Measurements from ENCODE around the gene MGAT2. TPM values are rescaled to one million over a fixed set of nuclear protein-coding genes. Genes with fewer than 3 reads are reported as not detected.
A peak's percentile ranks its signal among the peaks of the same experiment; 100 is the strongest.
"Not testable (repeated sequence)": the region's sequence is repeated elsewhere in the genome, so short reads cannot be mapped to it uniquely, and the experiment has no call there.

The MGAT2 gene
- total and polyA plus RNA-seq, 4 experiments from 2014 or later, result 35.7 to 58.7 (median 50.4) TPM

DNA sequence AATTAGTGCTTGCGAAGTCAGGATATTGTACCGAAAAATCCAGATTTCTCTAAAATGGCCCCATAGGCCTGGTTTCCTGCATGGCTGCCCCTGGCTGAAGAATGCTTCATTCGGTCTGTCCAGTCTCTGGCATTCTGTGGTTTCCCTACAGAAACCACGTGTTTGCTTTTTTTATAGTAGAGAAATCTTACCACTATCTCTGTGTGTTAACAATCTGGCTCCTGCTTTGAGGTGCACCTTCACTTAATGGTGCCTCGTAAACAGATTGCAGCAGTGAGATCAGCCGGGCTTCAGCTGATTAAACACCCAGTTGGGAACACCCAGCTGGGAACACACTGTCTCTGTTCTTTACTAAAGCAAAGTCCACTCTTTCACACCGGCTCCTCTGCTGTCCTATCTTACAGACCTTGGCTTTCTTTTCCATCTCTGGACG lies 21.1 kb downstream of the MGAT2 start:
- Mint-ChIP-seq H3K4me3 (peak overlapping the region in 2 of 8 donors; percentile 0 to 4), H3K9me3 (no peaks in the 10 kb centered on the region), H3K27me3 (no peaks in the 10 kb centered on the region), H3K36me3 (peaks cover 20 to 23% of the 10 kb centered on the region in 2 donors), H3K27ac (peak overlapping the region; percentile 20 to 76 (median 58)), H3K4me1 (peaks cover 37 to 63% (median 53%) of the 10 kb centered on the region in 4 donors)
- Histone ChIP-seq H3K4me1 (ENCODE audit: insufficient read depth, low read length) (peaks cover 39% of the 10 kb centered on the region), H3K36me3 (ENCODE audit: insufficient read depth, low read length) (no peaks in the 10 kb centered on the region), H3K27me3 (ENCODE audit: insufficient read depth, low read length) (no peaks in the 10 kb centered on the region), H3K27ac (ENCODE audit: low read depth, low read length) (no peak overlapping the region), H3K4me3 (ENCODE audit: low read length in 2 of 2) (no peak overlapping the region), H3K9me3 (ENCODE audit: control insufficient read depth in 1 of 2, low read length in 2 of 2) (no peaks in the 10 kb centered on the region)
- no peak for DNase-seq
- POLR2A ChIA-PET (ENCODE audit: partially characterized antibody), result interaction anchor here (0.8 to 1.6 kb wide), 3 partner anchors 8 to 47 kb away, joined by 3 to 5 read pairs (median 4); partner anchors contain the start of genes MGAT2 and RPL36AL
- CTCF ChIA-PET (ENCODE audit: partially characterized antibody), result interaction anchor here (0.9 kb wide), 1 partner anchor 126 kb away, joined by 3 read pairs; the partner anchor contains the start of gene KLHDC2
- intact Hi-C loops (cut with micrococcal nuclease), result no loop called here

GRCh38 chr14:49642163-49642562 lies 21.6 kb downstream of the MGAT2 start:
- no peak for DNase-seq
- Mint-ChIP-seq H3K27me3 (no peaks in the 10 kb centered on the region), H3K4me3 (peak overlapping the region in 4 of 8 donors; percentile 0 to 18 (median 6)), H3K4me1 (peaks cover 39 to 63% (median 54%) of the 10 kb centered on the region in 4 donors), H3K27ac (peak overlapping the region; percentile 20 to 76 (median 58)), H3K9me3 (no peaks in the 10 kb centered on the region), H3K36me3 (peaks cover 20 to 27% of the 10 kb centered on the region in 2 donors)
- Histone ChIP-seq H3K4me3 (ENCODE audit: low read length in 2 of 2) (no peak overlapping the region), H3K36me3 (ENCODE audit: insufficient read depth, low read length) (no peaks in the 10 kb centered on the region), H3K9me3 (ENCODE audit: control insufficient read depth in 1 of 2, low read length in 2 of 2) (no peaks in the 10 kb centered on the region), H3K27me3 (ENCODE audit: insufficient read depth, low read length) (no peaks in the 10 kb centered on the region), H3K27ac (ENCODE audit: low read depth, low read length) (no peak overlapping the region), H3K4me1 (ENCODE audit: insufficient read depth, low read length) (peaks cover 34% of the 10 kb centered on the region)
- POLR2A ChIA-PET (ENCODE audit: partially characterized antibody), result interaction anchor here (0.8 to 1.0 kb wide), 2 partner anchors 8 to 46 kb away, joined by 3 to 4 read pairs; no protein-coding TSS in a partner anchor
- intact Hi-C loops (cut with micrococcal nuclease), result no loop called here
- CTCF ChIA-PET (ENCODE audit: partially characterized antibody), result interaction anchor here (0.9 kb wide), 2 partner anchors 125 to 189 kb away, joined by 3 read pairs; partner anchors contain the start of gene KLHDC2

DNA sequence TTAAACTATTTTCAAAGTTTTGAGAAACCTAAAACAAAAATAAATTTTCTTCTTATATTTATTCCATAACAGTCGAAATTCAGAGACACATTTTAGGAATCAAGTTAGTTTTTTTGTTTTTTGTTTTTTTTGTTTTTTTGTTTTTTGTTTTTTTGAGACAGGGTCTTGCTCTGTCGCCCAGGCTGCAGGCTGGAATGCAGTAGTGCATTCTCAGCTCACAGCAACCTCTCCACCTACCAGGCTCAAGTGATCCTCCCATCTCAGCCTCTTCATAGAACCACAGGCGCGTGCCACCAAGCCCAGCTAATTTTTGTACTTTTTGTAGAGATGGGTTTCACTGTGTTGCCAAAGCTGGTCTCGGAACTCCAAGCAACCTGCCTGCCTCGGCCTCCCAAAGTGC lies 32.9 kb downstream of the MGAT2 start:
- intact Hi-C loops (cut with micrococcal nuclease), result no loop called here
- CTCF ChIA-PET (ENCODE audit: partially characterized antibody), result interaction anchor here (1.2 kb wide), 1 partner anchor 19 kb away, joined by 3 read pairs; no protein-coding TSS in a partner anchor

DNA sequence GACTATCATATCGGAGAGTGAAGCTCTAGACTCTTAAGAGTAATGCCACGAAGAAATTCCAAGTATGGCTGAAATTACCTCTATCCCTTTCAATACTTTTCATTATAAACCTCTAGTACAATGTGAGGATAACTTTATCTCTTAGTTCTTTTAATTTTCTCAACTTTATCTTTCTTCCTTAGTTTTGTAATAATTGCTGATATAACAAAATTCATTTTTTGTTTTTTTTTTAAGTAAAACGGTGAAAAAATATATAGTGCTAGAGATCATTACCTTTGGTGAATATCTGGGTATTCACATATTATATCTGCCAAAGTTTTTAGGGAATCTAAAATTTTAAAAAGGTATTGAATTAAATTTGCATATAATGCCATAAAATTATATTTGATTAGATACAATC lies 33.9 kb downstream of the MGAT2 start:
- POLR2A ChIA-PET (ENCODE audit: partially characterized antibody), result interaction anchor here (0.9 kb wide), 1 partner anchor 20 kb away, joined by 3 read pairs; no protein-coding TSS in a partner anchor
- intact Hi-C loops (cut with micrococcal nuclease), result no loop called here
- Mint-ChIP-seq H3K4me1 (peaks cover 0 to 4% (median 1%) of the 10 kb centered on the region in 4 donors), H3K4me3 (no peak overlapping the region), H3K36me3 (no peaks in the 10 kb centered on the region), H3K27ac (no peak overlapping the region), H3K9me3 (no peaks in the 10 kb centered on the region), H3K27me3 (no peaks in the 10 kb centered on the region)
- Histone ChIP-seq H3K27ac (ENCODE audit: low read depth, low read length) (no peak overlapping the region), H3K36me3 (ENCODE audit: insufficient read depth, low read length) (no peaks in the 10 kb centered on the region), H3K27me3 (ENCODE audit: insufficient read depth, low read length) (no peaks in the 10 kb centered on the region), H3K4me1 (ENCODE audit: insufficient read depth, low read length) (no peaks in the 10 kb centered on the region), H3K4me3 (ENCODE audit: low read length in 2 of 2) (no peak overlapping the region), H3K9me3 (ENCODE audit: control insufficient read depth in 1 of 2, low read length in 2 of 2) (no peaks in the 10 kb centered on the region)
- DNase-seq, result no peak
- CTCF ChIA-PET (ENCODE audit: partially characterized antibody), result interaction anchor here (1.2 kb wide), 1 partner anchor 20 kb away, joined by 3 read pairs; no protein-coding TSS in a partner anchor

More for the DNA sequence above, 32.9 kb downstream of the MGAT2 start:
- POLR2A ChIA-PET (ENCODE audit: partially characterized antibody), result interaction anchor here (0.9 kb wide), 1 partner anchor 19 kb away, joined by 3 read pairs; no protein-coding TSS in a partner anchor
- H3K4me3 ChIP-seq (ENCODE audit: low read length in 2 of 2), result no peak overlapping the region
- no peaks in the 10 kb centered on the region for H3K27me3 ChIP-seq (ENCODE audit: insufficient read depth, low read length)
- DNase-seq, result no peak
- Mint-ChIP-seq H3K4me1 (peaks cover 0 to 4% (median 1%) of the 10 kb centered on the region in 4 donors), H3K36me3 (no peaks in the 10 kb centered on the region), H3K27ac (peak overlapping the region in 1 of 7 donors; percentile 13), H3K4me3 (no peak overlapping the region), H3K27me3 (no peaks in the 10 kb centered on the region), H3K9me3 (no peaks in the 10 kb centered on the region)
- no peaks in the 10 kb centered on the region for H3K9me3 ChIP-seq (ENCODE audit: control insufficient read depth in 1 of 2, low read length in 2 of 2)
- H3K27ac ChIP-seq (ENCODE audit: low read depth, low read length), result no peak overlapping the region
- H3K36me3 ChIP-seq (ENCODE audit: insufficient read depth, low read length), result no peaks in the 10 kb centered on the region
- H3K4me1 ChIP-seq (ENCODE audit: insufficient read depth, low read length), result no peaks in the 10 kb centered on the region

GRCh38 chr14:49657500-49657899 lies 36.9 kb downstream of the MGAT2 start:
- H3K4me3 Mint-ChIP-seq; H3K27me3 ChIP-seq (ENCODE audit: insufficient read depth, low read length); H3K4me1 ChIP-seq (ENCODE audit: insufficient read depth, low read length); intact Hi-C loops (cut with micrococcal nuclease); H3K9me3 ChIP-seq (ENCODE audit: control insufficient read depth in 1 of 2, low read length in 2 of 2); H3K4me3 ChIP-seq (ENCODE audit: low read length in 2 of 2); H3K9me3 Mint-ChIP-seq; DNase-seq; H3K4me1 Mint-ChIP-seq; H3K27ac Mint-ChIP-seq; CTCF ChIA-PET (ENCODE audit: partially characterized antibody); H3K27ac ChIP-seq (ENCODE audit: low read depth, low read length); H3K36me3 ChIP-seq (ENCODE audit: insufficient read depth, low read length); H3K27me3 Mint-ChIP-seq; H3K36me3 Mint-ChIP-seq: not testable (repeated sequence)
- POLR2A ChIA-PET (ENCODE audit: partially characterized antibody), result interaction anchor here (0.6 kb wide), 1 partner anchor 29 kb away, joined by 3 read pairs; no protein-coding TSS in a partner anchor

DNA sequence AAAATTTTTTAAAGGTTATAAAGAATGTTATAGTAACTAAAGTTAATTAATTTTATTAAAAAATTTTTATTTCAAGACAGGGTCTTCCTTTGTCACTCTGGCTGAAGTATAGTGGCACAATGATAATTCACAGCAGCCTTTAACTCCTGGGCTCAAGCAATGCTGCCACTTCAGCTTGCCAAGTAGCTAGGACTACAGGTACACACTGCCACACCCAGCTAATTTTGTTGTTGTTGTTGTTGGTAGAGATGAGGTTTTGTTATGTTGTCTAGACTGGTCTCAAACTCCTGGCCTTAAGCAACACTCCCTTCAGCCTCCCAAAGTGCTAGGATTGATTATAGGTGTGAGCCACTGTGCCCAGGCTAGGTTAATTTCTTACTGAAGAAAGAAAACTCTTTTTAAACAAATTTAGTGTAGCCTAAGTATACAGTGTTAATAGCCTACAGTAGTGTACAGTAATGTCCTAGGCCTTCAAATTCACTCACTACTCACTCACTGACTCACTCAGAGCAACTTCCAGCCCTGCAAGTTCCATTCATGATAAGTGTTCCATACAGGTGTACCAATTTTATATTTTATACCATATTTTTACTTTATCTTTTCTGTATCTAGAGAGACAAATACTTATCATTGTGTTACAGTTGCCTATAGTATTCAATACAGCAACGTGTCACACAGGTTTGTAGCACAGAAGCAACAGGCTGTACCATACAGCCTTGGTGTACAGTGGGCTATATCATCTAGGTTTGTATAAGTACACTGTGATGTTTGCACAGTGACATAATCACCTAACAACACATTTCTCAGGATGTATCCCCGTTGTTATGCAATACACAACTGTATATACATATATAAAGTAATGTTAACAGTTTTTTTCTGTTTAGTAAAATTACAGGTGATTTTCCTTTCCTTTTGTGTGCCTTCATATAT lies 39.2 kb downstream of the MGAT2 start:
- no peaks in the 10 kb centered on the region for H3K9me3 Mint-ChIP-seq
- peak overlapping the region in 1 of 7 donors; percentile 70 for H3K27ac Mint-ChIP-seq
- Histone ChIP-seq H3K27me3 (ENCODE audit: insufficient read depth, low read length) (no peaks in the 10 kb centered on the region), H3K4me1 (ENCODE audit: insufficient read depth, low read length) (no peaks in the 10 kb centered on the region), H3K9me3 (ENCODE audit: control insufficient read depth in 1 of 2, low read length in 2 of 2) (no peaks in the 10 kb centered on the region), H3K36me3 (ENCODE audit: insufficient read depth, low read length) (no peaks in the 10 kb centered on the region), H3K27ac (ENCODE audit: low read depth, low read length) (no peak overlapping the region), H3K4me3 (ENCODE audit: low read length in 2 of 2) (no peak overlapping the region)
- H3K4me1 Mint-ChIP-seq, result no peaks in the 10 kb centered on the region
- ChIA-PET POLR2A (ENCODE audit: partially characterized antibody) (interaction anchor here (0.9 to 1.0 kb wide), 2 partner anchors 39 to 108 kb away, joined by 3 read pairs; partner anchors contain the start of genes MGAT2 and RPL36AL), CTCF (ENCODE audit: partially characterized antibody) (interaction anchor here (0.9 kb wide), 1 partner anchor 9 kb away, joined by 3 read pairs; no protein-coding TSS in a partner anchor)
- intact Hi-C loops (cut with micrococcal nuclease), result no loop called here
- H3K36me3 Mint-ChIP-seq, result no peaks in the 10 kb centered on the region
- H3K27me3 Mint-ChIP-seq, result no peaks in the 10 kb centered on the region
- no peak for DNase-seq
- no peak overlapping the region for H3K4me3 Mint-ChIP-seq

DNA sequence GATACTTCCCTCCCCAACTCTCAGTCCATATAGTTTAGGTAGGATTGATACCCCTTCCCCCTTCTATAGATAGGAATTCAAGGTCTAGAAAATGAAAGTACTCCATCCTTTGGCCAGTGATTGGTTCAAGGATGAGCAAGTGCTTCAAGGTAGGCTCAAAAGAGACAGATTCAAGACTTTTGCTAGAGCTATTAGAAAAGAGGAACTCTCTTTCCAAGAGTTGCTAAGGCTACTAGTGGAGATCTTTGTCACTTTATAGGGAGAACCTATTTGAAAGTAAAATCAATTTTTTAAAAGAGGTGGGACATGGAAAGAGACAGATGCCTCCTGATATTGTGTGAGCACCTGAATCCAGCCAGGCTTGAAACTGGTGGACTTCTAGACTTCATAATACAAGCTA lies 49.9 kb downstream of the MGAT2 start:
- Mint-ChIP-seq H3K27ac (peak overlapping the region in 1 of 7 donors; percentile 22), H3K4me1 (no peaks in the 10 kb centered on the region), H3K27me3 (no peaks in the 10 kb centered on the region), H3K4me3 (no peak overlapping the region), H3K36me3 (peaks cover 0 to 5% of the 10 kb centered on the region in 2 donors), H3K9me3 (peaks cover 0 to 2% (median 0%) of the 10 kb centered on the region in 8 donors)
- no peaks in the 10 kb centered on the region for H3K36me3 ChIP-seq (ENCODE audit: insufficient read depth, low read length)
- no peaks in the 10 kb centered on the region for H3K4me1 ChIP-seq (ENCODE audit: insufficient read depth, low read length)
- POLR2A ChIA-PET (ENCODE audit: partially characterized antibody), result no interaction called here
- no peaks in the 10 kb centered on the region for H3K27me3 ChIP-seq (ENCODE audit: insufficient read depth, low read length)
- H3K4me3 ChIP-seq (ENCODE audit: low read length in 2 of 2), result no peak overlapping the region
- intact Hi-C loops (cut with micrococcal nuclease), result no loop called here
- DNase-seq, result no peak
- CTCF ChIA-PET (ENCODE audit: partially characterized antibody), result no interaction called here
- H3K9me3 ChIP-seq (ENCODE audit: control insufficient read depth in 1 of 2, low read length in 2 of 2), result no peaks in the 10 kb centered on the region
- H3K27ac ChIP-seq (ENCODE audit: low read depth, low read length), result no peak overlapping the region
